Endothelial cell of umbilical vein (primary cell): ENCODE measurements around the gene CABP2. TPM values are rescaled to one million over a fixed set of nuclear protein-coding genes. Genes with fewer than 3 reads are reported as not detected.

ENCODE experiments used
- microRNA-seq: library from miRNA; unstranded; fragments of <30 nt; microRNA quantifications from one replicate; pipeline ENCODE4 v1.2.0, GENCODE V29; 2021; ENCODE audit warnings: borderline number of aligned reads, borderline replicate concordance
- polyA plus RNA-seq, 4 experiments: library from polyadenylated mRNA; depleted of rRNA in 3 of 4; stranded (reverse) in 3 of 4; unstranded in 1 of 4; fragments of >200 nt; gene quantifications; 2 replicates each; pipeline versions ENCODE4 v1.2.1 to v1.2.3, GENCODE V29; 2011 to 2012; ENCODE audit warnings: missing spikeins in 1 of 4
- small RNA-seq: library from RNA; depleted of rRNA; stranded (forward); fragments of <200 nt; gene quantifications from one replicate; pipeline ENCODE3, GENCODE V24; 2012; ENCODE audit warnings: low replicate concordance, low read depth; ENCODE audit not compliant: insufficient read depth, insufficient read length
- total RNA-seq: library from RNA; stranded (reverse); gene quantifications from 2 replicates; pipeline ENCODE4 v1.2.3, GENCODE V29; 2021

CABP2 gene
- total and polyA plus RNA-seq, 2 donors (not counting 3 experiments of a cell fraction or from before 2014, with no cell fraction given): not detected

Small RNAs within 50 kb of the gene (microRNA-seq; reads per million reads assigned to microRNA genes)
- not detected for gene MIR6752

Small RNAs within 50 kb of the gene (small RNA-seq; reads per million reads assigned to genes)
- not detected for gene MIR6752

Other genes with a start within 250 kb of the CABP2 start
- gene ANKRD13D, start 234.1 kb downstream of the CABP2 start, total RNA-seq: 57.5 and 69.6 TPM in 2 replicates
- 43.5 and 51.2 TPM in 2 replicates for gene ANKRD13D, start 234.1 kb downstream of the CABP2 start, polyA plus RNA-seq
- gene SSH3, start 219.9 kb downstream of the CABP2 start, total RNA-seq: 16.5 and 22.5 TPM in 2 replicates
- gene SSH3, start 219.9 kb downstream of the CABP2 start, polyA plus RNA-seq: 14.3 and 16.4 TPM in 2 replicates
- 50.1 and 66.9 TPM in 2 replicates for gene POLD4, start 169.9 kb downstream of the CABP2 start, total RNA-seq
- 204 and 236 TPM in 2 replicates for gene POLD4, start 169.9 kb downstream of the CABP2 start, polyA plus RNA-seq
- gene CLCF1, start 149.8 kb downstream of the CABP2 start, total RNA-seq: 5.7 and 5.8 TPM in 2 replicates
- 6.5 and 8.7 TPM in 2 replicates for gene CLCF1, start 149.8 kb downstream of the CABP2 start, polyA plus RNA-seq
- gene RAD9A, start 131.5 kb downstream of the CABP2 start, total RNA-seq: 18.4 and 24.6 TPM in 2 replicates
- 22.2 and 25.5 TPM in 2 replicates for gene RAD9A, start 131.5 kb downstream of the CABP2 start, polyA plus RNA-seq
- 192 and 202 TPM in 2 replicates for gene PPP1CA, start 121.6 kb downstream of the CABP2 start, total RNA-seq
- 419 and 446 TPM in 2 replicates for gene PPP1CA, start 121.6 kb downstream of the CABP2 start, polyA plus RNA-seq
- gene TBC1D10C, start 119.4 kb downstream of the CABP2 start, total RNA-seq: not detected in 2 replicates
- not detected in 2 replicates for gene TBC1D10C, start 119.4 kb downstream of the CABP2 start, polyA plus RNA-seq
- 0.16 and 0.35 TPM in 2 replicates for gene CARNS1, start 107.8 kb downstream of the CABP2 start, total RNA-seq
- 0.14 and 0.27 TPM in 2 replicates for gene CARNS1, start 107.8 kb downstream of the CABP2 start, polyA plus RNA-seq
- gene RPS6KB2, start 95.0 kb downstream of the CABP2 start, total RNA-seq: 47.8 and 53.8 TPM in 2 replicates
- 60.0 and 70.0 TPM in 2 replicates for gene RPS6KB2, start 95.0 kb downstream of the CABP2 start, polyA plus RNA-seq
- gene PTPRCAP, start 85.8 kb downstream of the CABP2 start, total RNA-seq: 1.4 TPM in 1 of 2 replicates, not detected in the other
- 3.6 and 6.5 TPM in 2 replicates for gene PTPRCAP, start 85.8 kb downstream of the CABP2 start, polyA plus RNA-seq
- 126 and 142 TPM in 2 replicates for gene CORO1B, start 80.0 kb downstream of the CABP2 start, total RNA-seq
- 197 and 236 TPM in 2 replicates for gene CORO1B, start 80.0 kb downstream of the CABP2 start, polyA plus RNA-seq
- gene GPR152, start 70.7 kb downstream of the CABP2 start, total RNA-seq: not detected in 2 replicates
- not detected in 2 replicates for gene GPR152, start 70.7 kb downstream of the CABP2 start, polyA plus RNA-seq
- gene CABP4, start 68.1 kb downstream of the CABP2 start, total RNA-seq: 4.2 and 5.0 TPM in 2 replicates
- gene CABP4, start 68.1 kb downstream of the CABP2 start, polyA plus RNA-seq: 2.4 and 2.6 TPM in 2 replicates
- gene TMEM134, start 54.2 kb downstream of the CABP2 start, total RNA-seq: 33.4 and 41.6 TPM in 2 replicates
- 207 and 213 TPM in 2 replicates for gene TMEM134, start 54.2 kb downstream of the CABP2 start, polyA plus RNA-seq
- 46.3 and 46.5 TPM in 2 replicates for gene AIP, start 40.4 kb downstream of the CABP2 start, total RNA-seq
- 114 and 130 TPM in 2 replicates for gene AIP, start 40.4 kb downstream of the CABP2 start, polyA plus RNA-seq
- 26.4 and 50.9 TPM in 2 replicates for gene PITPNM1, start 18.1 kb downstream of the CABP2 start, total RNA-seq
- gene PITPNM1, start 18.1 kb downstream of the CABP2 start, polyA plus RNA-seq: 16.5 and 25.2 TPM in 2 replicates
- 81.2 and 97.0 TPM in 2 replicates for gene CDK2AP2, start 15.3 kb downstream of the CABP2 start, total RNA-seq
- gene CDK2AP2, start 15.3 kb downstream of the CABP2 start, polyA plus RNA-seq: 143 and 191 TPM in 2 replicates
- gene GSTP1, start 60.4 kb upstream of the CABP2 start, total RNA-seq: 962 and 997 TPM in 2 replicates
- 2,277 and 2,635 TPM in 2 replicates for gene GSTP1, start 60.4 kb upstream of the CABP2 start, polyA plus RNA-seq
- gene NDUFV1, start 83.5 kb upstream of the CABP2 start, total RNA-seq: 179 and 191 TPM in 2 replicates
- 203 and 204 TPM in 2 replicates for gene NDUFV1, start 83.5 kb upstream of the CABP2 start, polyA plus RNA-seq
- gene NUDT8, start 106.5 kb upstream of the CABP2 start, total RNA-seq: 20.4 and 21.0 TPM in 2 replicates
- 14.1 and 16.3 TPM in 2 replicates for gene NUDT8, start 106.5 kb upstream of the CABP2 start, polyA plus RNA-seq
- not detected in 2 replicates for gene TBX10, start 116.3 kb upstream of the CABP2 start, total RNA-seq
- gene TBX10, start 116.3 kb upstream of the CABP2 start, polyA plus RNA-seq: not detected in 2 replicates
- gene ACY3, start 127.3 kb upstream of the CABP2 start, total RNA-seq: not detected in 2 replicates
- not detected in 2 replicates for gene ACY3, start 127.3 kb upstream of the CABP2 start, polyA plus RNA-seq
- gene ALDH3B2, start 151.2 kb upstream of the CABP2 start, total RNA-seq: not detected in 2 replicates
- not detected in 2 replicates for gene ALDH3B2, start 151.2 kb upstream of the CABP2 start, polyA plus RNA-seq